Endodermal cell (in vitro differentiated cells): ENCODE results near the gene TPST1. TPM values are rescaled to one million over a fixed set of nuclear protein-coding genes. Genes with fewer than 3 reads are reported as not detected.

Experiments used
- DNase-seq: peaks from one replicate; pipeline ENCODE4 v3.0.0-alpha.2; 2017
- H3K27ac ChIP-seq: 2 replicates; pipeline ENCODE4 v1.5.1; 2013; ENCODE audit warnings: mild to moderate bottlenecking, low read depth, low read length, moderate library complexity
- H3K27me3 ChIP-seq: 2 replicates; pipeline ENCODE4 v1.6.1; 2013; ENCODE audit warnings: mild to moderate bottlenecking, low read length, moderate library complexity; ENCODE audit not compliant: insufficient read depth, control insufficient read depth, poor library complexity, severe bottlenecking
- H3K36me3 ChIP-seq: 2 replicates; pipeline ENCODE4 v1.7.0; 2013; ENCODE audit warnings: mild to moderate bottlenecking, low read length, moderate library complexity; ENCODE audit not compliant: control insufficient read depth, insufficient read depth
- H3K4me1 ChIP-seq: one replicate; pipeline ENCODE4 v1.7.0; 2013; ENCODE audit warnings: low read length; ENCODE audit not compliant: control insufficient read depth, insufficient read depth
- H3K4me3 ChIP-seq: 2 replicates; pipeline ENCODE4 v1.5.1; 2013; ENCODE audit warnings: mild to moderate bottlenecking, low read length, moderate library complexity
- H3K9ac ChIP-seq: 2 replicates; pipeline ENCODE4 v1.6.1; 2013; ENCODE audit warnings: mild to moderate bottlenecking, low read length, moderate library complexity; ENCODE audit not compliant: poor library complexity, severe bottlenecking; ENCODE audit errors: extremely low read depth
- H3K9me3 ChIP-seq: 2 replicates; pipeline ENCODE4 v1.6.1; 2013; ENCODE audit warnings: mild to moderate bottlenecking, low read length, moderate library complexity; ENCODE audit not compliant: control insufficient read depth
- H3K27ac Mint-ChIP-seq: 2 replicates; pipeline ENCODE4 v1.8.0; 2020; ENCODE audit warnings: mixed read lengths
- H3K27me3 Mint-ChIP-seq: 2 replicates; pipeline ENCODE4 v1.8.0; 2021; ENCODE audit warnings: mild to moderate bottlenecking, mixed read lengths; ENCODE audit not compliant: insufficient read depth
- H3K36me3 Mint-ChIP-seq: 2 replicates; pipeline ENCODE4 v1.8.0; 2020; ENCODE audit warnings: low read depth, mixed read lengths
- H3K4me1 Mint-ChIP-seq: 2 replicates; pipeline ENCODE4 v1.8.0; 2020; ENCODE audit warnings: mixed read lengths
- H3K4me3 Mint-ChIP-seq: 2 replicates; pipeline ENCODE4 v1.8.0; 2020; ENCODE audit warnings: mild to moderate bottlenecking, moderate library complexity, mixed read lengths
- H3K9me3 Mint-ChIP-seq: 2 replicates; pipeline ENCODE4 v1.8.0; 2020; ENCODE audit warnings: mild to moderate bottlenecking, mixed read lengths
- CTCF ChIP-seq: fragments of 200-600 bp; sonication (generic); conservative IDR thresholded peaks from 2 replicates; pipeline ENCODE4 v1.5.0; 2021; ENCODE audit warnings: antibody characterized with exemption, mild to moderate bottlenecking
- WGBS, 2 experiments: methylation state at CpG; one replicate each; pipeline versions ENCODE4 v1.1.5 to v1.1.7; 2013; ENCODE audit warnings: missing lambda C conversion rate in 2 of 2, mixed read lengths in 1 of 2; ENCODE audit not compliant: insufficient coverage in 1 of 2, insufficient read length in 1 of 2; 5-methylcytosine and 5-hydroxymethylcytosine counted together
- total RNA-seq, 2 donors: library from RNA; stranded (reverse); fragmentation: NEBNext Ultra II Directional in 1 of 2; extraction: Animal tissue kit (Norgen Biotek cat#: 25700) in 1 of 2; gene quantifications; 2 replicates in 1 of 2; 3 replicates in 1 of 2; pipeline ENCODE4 v1.2.1, GENCODE V29; 2021

The TPST1 gene
- total RNA-seq, 2 donors from 2014 or later, result 38.3 to 43.8 TPM

DNA sequence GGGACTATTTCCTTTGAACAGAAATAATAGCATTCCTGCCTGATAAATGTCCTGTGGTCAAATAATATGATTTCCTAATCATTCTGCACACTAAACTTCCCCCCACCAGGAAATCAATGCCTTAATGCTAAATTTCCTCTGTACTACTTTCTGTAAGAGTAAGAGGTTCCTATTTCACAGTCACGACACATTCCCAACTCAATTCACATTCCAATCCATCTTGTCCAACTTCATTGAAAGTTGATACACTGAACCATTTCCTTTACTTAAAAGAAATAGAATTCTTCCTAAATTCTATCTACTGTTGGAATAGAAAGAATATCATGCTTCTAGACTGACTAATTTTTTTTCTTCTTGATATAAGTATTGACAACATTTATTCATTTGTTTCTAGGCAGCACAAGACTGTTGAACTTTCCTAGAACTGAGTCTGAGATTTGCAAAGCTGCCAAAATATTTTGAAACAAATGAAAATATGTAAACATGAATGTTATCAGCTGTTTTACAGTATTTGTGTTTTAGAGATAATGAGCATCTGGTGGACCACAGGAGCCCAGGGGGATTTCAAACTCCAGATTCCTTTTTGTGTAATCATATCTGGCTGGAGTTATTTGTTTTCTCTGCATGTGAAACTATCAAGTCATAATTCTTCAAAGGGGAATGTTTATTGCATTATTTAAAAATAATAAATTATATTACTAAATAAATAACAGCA lies 121.5 kb downstream of the TPST1 start:
- peaks cover 7% of the 10 kb centered on the region for H3K4me1 ChIP-seq
- no peak overlapping the region for H3K4me3 ChIP-seq
- no peak for DNase-seq
- H3K4me3 Mint-ChIP-seq, result no peak overlapping the region
- no peak for TF ChIP-seq CTCF
- no peak overlapping the region for H3K27ac ChIP-seq
- peaks cover 25% of the 10 kb centered on the region for H3K36me3 Mint-ChIP-seq
- H3K27ac Mint-ChIP-seq, result no peak overlapping the region
- peaks cover 9% of the 10 kb centered on the region for H3K9me3 ChIP-seq
- peaks cover 9% of the 10 kb centered on the region for H3K9me3 Mint-ChIP-seq
- no peaks in the 10 kb centered on the region for H3K27me3 Mint-ChIP-seq
- H3K36me3 ChIP-seq, result peaks cover 14% of the 10 kb centered on the region
- 100% methylated on average over 1 of the region's 1 CpG for WGBS, 2 experiments
- H3K27me3 ChIP-seq, result no peaks in the 10 kb centered on the region
- H3K9ac ChIP-seq, result no peak overlapping the region
- peaks cover 14% of the 10 kb centered on the region for H3K4me1 Mint-ChIP-seq

DNA sequence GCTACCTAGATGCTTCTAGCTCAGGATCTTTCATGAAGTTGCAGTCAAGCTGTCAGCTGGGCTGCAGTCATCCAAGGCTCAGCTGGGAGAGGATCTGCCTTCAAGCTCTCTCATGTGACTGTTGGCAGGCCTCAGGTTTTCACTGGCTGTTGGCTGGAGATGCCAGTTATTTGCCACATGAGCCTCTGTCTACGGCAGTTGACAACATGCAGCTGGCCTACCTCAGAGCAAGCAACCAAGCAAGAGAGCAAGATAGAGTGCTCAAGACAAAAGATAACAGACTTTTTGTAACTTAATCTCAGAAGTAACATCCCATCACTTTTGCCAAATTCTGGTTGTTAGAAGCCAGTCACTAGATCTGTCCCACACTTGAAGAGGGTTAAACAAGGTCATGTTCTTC lies 125.8 kb downstream of the TPST1 start:
- Mint-ChIP-seq H3K4me3 (no peak overlapping the region), H3K9me3 (peaks cover 7% of the 10 kb centered on the region)
- TF ChIP-seq CTCF, result no peak

GRCh38 chr7:66331883-66332282 lies 126.7 kb downstream of the TPST1 start:
- Histone ChIP-seq H3K4me1 (peaks cover 7% of the 10 kb centered on the region), H3K36me3 (no peaks in the 10 kb centered on the region), H3K27ac (no peak overlapping the region), H3K4me3 (no peak overlapping the region), H3K9ac (no peak overlapping the region), H3K27me3 (no peaks in the 10 kb centered on the region), H3K9me3 (peaks cover 15% of the 10 kb centered on the region)
- no peak for DNase-seq
- Mint-ChIP-seq H3K4me1 (peaks cover 8% of the 10 kb centered on the region), H3K9me3 (peaks cover 16% of the 10 kb centered on the region), H3K4me3 (no peak overlapping the region), H3K36me3 (peaks cover 13% of the 10 kb centered on the region), H3K27ac (no peak overlapping the region), H3K27me3 (no peaks in the 10 kb centered on the region)
- no peak for TF ChIP-seq CTCF
- 96 to 97% methylated on average over 5 to 6 of the region's 6 CpGs for WGBS, 2 experiments

More for the DNA sequence above, 125.8 kb downstream of the TPST1 start:
- no peak for DNase-seq
- Histone ChIP-seq H3K4me3 (no peak overlapping the region), H3K9ac (no peak overlapping the region), H3K36me3 (no peaks in the 10 kb centered on the region), H3K9me3 (peaks cover 7% of the 10 kb centered on the region), H3K4me1 (peaks cover 7% of the 10 kb centered on the region), H3K27ac (no peak overlapping the region), H3K27me3 (no peaks in the 10 kb centered on the region)
- Mint-ChIP-seq H3K4me1 (peaks cover 14% of the 10 kb centered on the region), H3K27ac (no peak overlapping the region), H3K27me3 (no peaks in the 10 kb centered on the region), H3K36me3 (peaks cover 6% of the 10 kb centered on the region)
- WGBS, 2 experiments, result 67 to 95% methylated on average over 1 of the region's 1 CpG
